Heart left ventricle (tissue), 13 donors: ENCODE results near the gene FNDC3B.

Experiments used
- CTCF ChIP-seq, 12 donors: fragments of 200-600 bp; sonication (generic) in 4 of 12; IDR thresholded peaks; one replicate each; pipeline versions ENCODE4 v1.5.0 to v1.8.0; 2018 to 2022; ENCODE audit warnings: antibody characterized with exemption in 12 of 12, mild to moderate bottlenecking in 5 of 12
- POLR2A ChIP-seq, 2 donors: fragments of 450-650 bp; IDR thresholded peaks; one replicate each; pipeline ENCODE4 v1.6.1; 2017; ENCODE audit warnings: antibody characterized with exemption in 2 of 2, mild to moderate bottlenecking in 2 of 2, moderate library complexity in 2 of 2
- donor health status: ischemic (EF 13 %, LVEDD 7.1; RV severe dilation, severe dysfunction).
- donor health status: DM: no; HTN: yes; CAD: no.
- donor health status: DM: no; HTN: no; CAD: no.
- donor health status: ischemic (EF 25% LVEDD 6.9; RV normal size, moderate dysfunction).
- donor health status: ischemic (EF 25% LVEDD 5.7; RV mildly dilated, moderate dysfunction).
- donor health status: ischemic (EF 35%, LVEDD 5.7; RV mildly dilated, moderate dysfunction).
- donor health status: nonischemic (EF 11% LVEDD 7.7; RV severe dilation, severe dysfunction).
- donor health status: DM: yes; HTN: yes; CAD: no.
- donor health status: PGD.
- donor health status: ischemic (EF 29% LVEDD 5.4; RV normal size, mild dysfunction).
- donor health status: nonischemic (EF 23%, LVEDD 6.1; RV moderate dilation, normal function).

GRCh38 chr3:172223870-172224269, 184.5 kb downstream of the FNDC3B start:
- no peak for TF ChIP-seq CTCF (IDR thresholded peaks at IDR 0.05)
- TF ChIP-seq POLR2A (IDR thresholded peaks at IDR 0.05), result no peak
